ENCODE measurements around the gene GRID1.

DNA sequence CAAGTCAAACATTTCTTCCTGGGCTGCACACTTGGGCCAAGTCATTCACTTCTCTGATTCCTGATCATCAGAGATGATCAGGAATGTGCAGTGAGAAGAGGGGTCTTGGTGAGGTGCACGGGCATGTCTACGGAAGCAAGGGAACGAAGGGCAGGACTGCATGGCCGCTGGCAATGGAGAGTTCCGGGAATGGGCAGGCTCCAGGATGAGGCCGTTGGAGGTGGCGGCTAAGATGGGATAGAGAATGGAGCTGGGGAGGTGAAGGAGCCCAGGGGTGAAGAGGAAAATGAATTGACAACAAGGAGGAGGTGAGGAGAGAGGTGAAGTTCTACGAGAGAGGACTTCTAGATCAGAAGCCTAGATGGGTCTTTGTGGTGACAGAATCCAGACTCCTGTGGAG lies 260.0 kb downstream of the GRID1 start:
- TF ChIP-seq JUND (IDR thresholded peaks at IDR 0.05) (no peak), CHD2 (IDR thresholded peaks at IDR 0.05; ENCODE audit: low read length, partially characterized antibody) (no peak), POLR2AphosphoS5 (IDR thresholded peaks at IDR 0.05; ENCODE audit: low read depth, low read length) (no peak), TAF1 (IDR thresholded peaks at IDR 0.05; ENCODE audit: borderline replicate concordance, low read depth, low read length) (no peak), FOSL2 (IDR thresholded peaks at IDR 0.05; ENCODE audit: borderline replicate concordance, low read depth) (no peak), SIN3A (IDR thresholded peaks at IDR 0.05; ENCODE audit: borderline replicate concordance, low read depth, low read length) (no peak)
- TF ChIP-seq, protein P1, sequence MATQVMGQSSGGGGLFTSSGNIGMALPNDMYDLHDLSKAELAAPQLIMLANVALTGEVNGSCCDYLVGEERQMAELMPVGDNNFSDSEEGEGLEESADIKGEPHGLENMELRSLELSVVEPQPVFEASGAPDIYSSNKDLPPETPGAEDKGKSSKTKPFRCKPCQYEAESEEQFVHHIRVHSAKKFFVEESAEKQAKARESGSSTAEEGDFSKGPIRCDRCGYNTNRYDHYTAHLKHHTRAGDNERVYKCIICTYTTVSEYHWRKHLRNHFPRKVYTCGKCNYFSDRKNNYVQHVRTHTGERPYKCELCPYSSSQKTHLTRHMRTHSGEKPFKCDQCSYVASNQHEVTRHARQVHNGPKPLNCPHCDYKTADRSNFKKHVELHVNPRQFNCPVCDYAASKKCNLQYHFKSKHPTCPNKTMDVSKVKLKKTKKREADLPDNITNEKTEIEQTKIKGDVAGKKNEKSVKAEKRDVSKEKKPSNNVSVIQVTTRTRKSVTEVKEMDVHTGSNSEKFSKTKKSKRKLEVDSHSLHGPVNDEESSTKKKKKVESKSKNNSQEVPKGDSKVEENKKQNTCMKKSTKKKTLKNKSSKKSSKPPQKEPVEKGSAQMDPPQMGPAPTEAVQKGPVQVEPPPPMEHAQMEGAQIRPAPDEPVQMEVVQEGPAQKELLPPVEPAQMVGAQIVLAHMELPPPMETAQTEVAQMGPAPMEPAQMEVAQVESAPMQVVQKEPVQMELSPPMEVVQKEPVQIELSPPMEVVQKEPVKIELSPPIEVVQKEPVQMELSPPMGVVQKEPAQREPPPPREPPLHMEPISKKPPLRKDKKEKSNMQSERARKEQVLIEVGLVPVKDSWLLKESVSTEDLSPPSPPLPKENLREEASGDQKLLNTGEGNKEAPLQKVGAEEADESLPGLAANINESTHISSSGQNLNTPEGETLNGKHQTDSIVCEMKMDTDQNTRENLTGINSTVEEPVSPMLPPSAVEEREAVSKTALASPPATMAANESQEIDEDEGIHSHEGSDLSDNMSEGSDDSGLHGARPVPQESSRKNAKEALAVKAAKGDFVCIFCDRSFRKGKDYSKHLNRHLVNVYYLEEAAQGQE (IDR thresholded peaks at IDR 0.05; ENCODE audit: low read depth, low read length): no peak
- TF ChIP-seq, protein P2, sequence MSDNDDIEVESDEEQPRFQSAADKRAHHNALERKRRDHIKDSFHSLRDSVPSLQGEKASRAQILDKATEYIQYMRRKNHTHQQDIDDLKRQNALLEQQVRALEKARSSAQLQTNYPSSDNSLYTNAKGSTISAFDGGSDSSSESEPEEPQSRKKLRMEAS (IDR thresholded peaks at IDR 0.05; ENCODE audit: low read depth): no peak
- TF ChIP-seq, protein P3, sequence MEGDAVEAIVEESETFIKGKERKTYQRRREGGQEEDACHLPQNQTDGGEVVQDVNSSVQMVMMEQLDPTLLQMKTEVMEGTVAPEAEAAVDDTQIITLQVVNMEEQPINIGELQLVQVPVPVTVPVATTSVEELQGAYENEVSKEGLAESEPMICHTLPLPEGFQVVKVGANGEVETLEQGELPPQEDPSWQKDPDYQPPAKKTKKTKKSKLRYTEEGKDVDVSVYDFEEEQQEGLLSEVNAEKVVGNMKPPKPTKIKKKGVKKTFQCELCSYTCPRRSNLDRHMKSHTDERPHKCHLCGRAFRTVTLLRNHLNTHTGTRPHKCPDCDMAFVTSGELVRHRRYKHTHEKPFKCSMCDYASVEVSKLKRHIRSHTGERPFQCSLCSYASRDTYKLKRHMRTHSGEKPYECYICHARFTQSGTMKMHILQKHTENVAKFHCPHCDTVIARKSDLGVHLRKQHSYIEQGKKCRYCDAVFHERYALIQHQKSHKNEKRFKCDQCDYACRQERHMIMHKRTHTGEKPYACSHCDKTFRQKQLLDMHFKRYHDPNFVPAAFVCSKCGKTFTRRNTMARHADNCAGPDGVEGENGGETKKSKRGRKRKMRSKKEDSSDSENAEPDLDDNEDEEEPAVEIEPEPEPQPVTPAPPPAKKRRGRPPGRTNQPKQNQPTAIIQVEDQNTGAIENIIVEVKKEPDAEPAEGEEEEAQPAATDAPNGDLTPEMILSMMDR (IDR thresholded peaks at IDR 0.05): no peak
